ENCODE data around the gene SGCA.

SGCA gene

DNA sequence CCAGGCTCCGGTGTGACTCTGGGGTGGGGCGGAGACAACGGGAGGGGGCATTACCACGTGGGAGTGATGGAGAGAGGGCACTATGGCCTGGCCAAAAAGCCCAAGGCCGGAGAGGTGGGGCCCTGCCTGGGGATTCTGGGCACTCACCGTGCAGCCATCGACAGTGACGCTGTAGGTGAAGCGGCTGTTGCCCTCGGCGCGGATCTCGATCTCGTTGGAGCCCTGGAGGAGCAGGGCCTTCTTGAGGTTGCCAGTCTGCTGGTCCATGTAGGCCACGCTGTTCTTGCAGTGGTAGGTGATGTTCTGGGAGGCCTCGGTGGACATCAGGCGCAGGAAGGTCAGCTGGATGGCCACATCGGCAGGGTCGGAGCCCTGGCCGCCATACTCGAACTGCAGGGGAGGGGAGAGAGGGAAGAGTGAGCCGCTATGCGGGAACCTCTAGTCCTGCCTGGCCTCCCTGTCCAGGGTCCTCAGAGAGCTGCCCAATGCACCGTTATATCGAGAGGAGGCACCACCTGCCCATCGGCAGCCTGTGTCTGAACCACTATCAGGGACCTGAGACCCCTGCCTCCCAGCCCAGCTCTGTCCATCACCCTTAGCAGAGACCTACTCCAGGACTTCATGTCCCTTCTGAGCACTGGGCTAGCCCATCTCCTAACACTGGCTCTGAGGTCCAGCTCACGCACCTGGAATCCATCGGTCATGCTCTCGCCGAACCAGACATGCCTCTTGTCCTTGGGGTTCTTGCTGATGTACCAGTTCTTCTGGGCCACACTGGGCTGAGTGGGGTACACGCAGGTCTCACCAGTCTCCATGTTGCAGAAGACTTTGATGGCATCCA is 20.0 kb downstream of the SGCA start:
- TF ChIP-seq, protein P1, sequence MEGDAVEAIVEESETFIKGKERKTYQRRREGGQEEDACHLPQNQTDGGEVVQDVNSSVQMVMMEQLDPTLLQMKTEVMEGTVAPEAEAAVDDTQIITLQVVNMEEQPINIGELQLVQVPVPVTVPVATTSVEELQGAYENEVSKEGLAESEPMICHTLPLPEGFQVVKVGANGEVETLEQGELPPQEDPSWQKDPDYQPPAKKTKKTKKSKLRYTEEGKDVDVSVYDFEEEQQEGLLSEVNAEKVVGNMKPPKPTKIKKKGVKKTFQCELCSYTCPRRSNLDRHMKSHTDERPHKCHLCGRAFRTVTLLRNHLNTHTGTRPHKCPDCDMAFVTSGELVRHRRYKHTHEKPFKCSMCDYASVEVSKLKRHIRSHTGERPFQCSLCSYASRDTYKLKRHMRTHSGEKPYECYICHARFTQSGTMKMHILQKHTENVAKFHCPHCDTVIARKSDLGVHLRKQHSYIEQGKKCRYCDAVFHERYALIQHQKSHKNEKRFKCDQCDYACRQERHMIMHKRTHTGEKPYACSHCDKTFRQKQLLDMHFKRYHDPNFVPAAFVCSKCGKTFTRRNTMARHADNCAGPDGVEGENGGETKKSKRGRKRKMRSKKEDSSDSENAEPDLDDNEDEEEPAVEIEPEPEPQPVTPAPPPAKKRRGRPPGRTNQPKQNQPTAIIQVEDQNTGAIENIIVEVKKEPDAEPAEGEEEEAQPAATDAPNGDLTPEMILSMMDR (IDR thresholded peaks at IDR 0.05; ENCODE audit: borderline replicate concordance, insufficient read depth, low read depth, low read length) = no peak
- H3K4me3 ChIP-seq (ENCODE audit: low read depth, low read length) = no peak overlapping the region

DNA sequence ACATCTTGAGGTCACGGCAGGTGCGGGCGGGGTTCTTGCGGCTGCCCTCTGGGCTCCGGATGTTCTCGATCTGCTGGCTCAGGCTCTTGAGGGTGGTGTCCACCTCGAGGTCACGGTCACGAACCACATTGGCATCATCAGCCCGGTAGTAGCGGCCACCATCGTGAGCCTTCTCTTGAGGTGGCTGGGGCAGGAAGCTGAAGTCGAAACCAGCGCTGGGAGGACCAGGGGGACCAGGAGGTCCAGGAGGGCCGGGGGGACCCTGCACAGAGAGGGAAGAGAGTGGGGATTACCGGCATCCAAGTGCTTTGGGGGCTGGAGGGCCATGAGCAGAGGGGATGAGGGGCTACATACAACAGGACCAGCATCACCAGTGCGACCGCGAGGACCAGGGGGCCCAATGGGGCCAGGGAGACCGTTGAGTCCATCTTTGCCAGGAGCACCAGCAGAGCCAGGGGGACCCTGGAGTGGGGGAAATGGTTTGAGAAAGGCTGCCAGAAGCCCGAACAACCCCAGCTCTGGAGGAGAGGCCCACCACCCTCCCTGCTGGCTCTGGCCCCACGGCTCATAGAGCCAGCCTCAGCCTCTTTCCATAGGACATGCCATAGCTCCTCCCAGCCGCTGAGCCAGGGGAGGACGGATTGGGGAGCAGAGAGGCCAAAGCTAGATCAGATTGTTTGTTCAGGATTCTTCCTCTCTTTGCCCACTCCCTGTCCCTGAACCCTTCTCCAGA is 21.0 kb downstream of the SGCA start:
- no peak overlapping the region for H3K4me3 ChIP-seq (ENCODE audit: low read depth, low read length)
- TF ChIP-seq, protein P1 (IDR thresholded peaks at IDR 0.05; ENCODE audit: borderline replicate concordance, insufficient read depth, low read depth, low read length) = no peak

DNA sequence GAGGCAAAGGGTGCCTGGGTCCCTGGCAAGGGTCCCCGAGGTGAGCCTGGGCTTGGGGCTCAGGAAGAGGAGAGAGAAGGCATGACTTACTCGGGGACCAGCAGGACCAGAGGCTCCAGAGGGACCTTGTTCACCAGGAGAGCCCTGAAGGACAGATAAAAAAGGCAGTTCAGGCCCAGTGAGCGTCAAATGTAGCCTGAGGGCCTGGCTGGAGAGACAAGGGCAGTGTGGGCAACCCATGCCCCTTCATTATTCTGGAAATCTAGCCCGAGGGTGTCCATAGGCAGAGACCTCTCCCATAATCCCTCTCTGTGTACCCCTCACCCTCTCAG is 21.6 kb downstream of the SGCA start:
- H3K4me3 ChIP-seq (ENCODE audit: low read depth, low read length) = no peak overlapping the region
- TF ChIP-seq, protein P1 (IDR thresholded peaks at IDR 0.05; ENCODE audit: borderline replicate concordance, insufficient read depth, low read depth, low read length) = no peak

DNA sequence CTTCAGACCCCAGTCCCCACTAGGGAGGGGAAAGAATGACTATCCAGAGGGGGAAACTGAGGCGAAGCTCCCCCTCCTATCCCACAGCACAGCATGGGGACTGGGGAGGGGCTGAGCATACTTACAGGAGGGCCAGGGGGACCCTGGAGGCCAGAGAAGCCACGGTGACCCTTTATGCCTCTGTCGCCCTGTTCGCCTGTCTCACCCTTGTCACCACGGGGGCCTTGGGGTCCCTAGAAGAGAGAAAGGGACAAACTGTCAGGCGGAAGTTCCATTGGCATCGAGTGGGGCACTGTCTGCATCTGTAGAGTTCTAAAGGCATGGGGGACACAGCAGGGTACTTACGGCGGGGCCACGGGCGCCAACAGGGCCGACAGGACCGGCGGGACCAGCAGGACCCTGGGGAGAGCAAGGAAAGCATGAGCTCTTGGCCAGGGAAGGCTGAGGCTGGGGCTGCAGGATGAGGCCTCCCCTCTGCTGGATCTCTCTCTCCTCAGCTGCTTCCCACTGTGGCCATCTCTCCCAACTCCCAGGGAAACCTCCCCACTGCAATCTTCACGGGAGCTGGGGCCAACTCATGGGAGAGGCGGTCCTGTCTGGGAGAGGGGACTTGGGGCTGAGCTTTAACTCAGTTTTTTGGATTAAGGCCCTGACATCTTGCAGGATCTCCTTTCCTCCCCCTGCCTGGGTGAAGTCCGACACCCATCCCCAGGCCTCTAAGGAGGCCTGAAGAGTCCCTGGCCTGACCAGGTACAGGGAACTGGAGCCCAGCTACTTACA is 22.1 kb downstream of the SGCA start:
- TF ChIP-seq, protein P1 (IDR thresholded peaks at IDR 0.05; ENCODE audit: borderline replicate concordance, insufficient read depth, low read depth, low read length) = no peak
- H3K4me3 ChIP-seq (ENCODE audit: low read depth, low read length) = no peak overlapping the region

DNA sequence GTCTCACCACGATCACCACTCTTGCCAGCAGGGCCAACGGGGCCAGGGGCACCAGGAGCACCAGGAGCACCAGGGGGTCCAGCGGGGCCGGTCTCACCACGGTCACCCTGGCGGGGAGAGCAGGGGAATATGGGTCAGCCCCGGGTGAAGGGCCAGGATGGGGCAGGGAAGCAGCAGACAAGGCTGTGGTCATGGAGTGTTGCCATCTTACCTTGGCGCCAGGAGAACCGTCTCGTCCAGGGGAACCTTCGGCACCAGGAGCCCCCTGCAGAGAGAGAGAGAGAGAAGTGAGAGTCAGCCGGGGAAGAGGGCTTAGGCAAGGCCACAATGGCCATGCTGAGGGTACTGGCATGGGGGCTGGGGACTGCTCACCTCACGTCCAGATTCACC is 22.7 kb downstream of the SGCA start:
- TF ChIP-seq, protein P1 (IDR thresholded peaks at IDR 0.05; ENCODE audit: borderline replicate concordance, insufficient read depth, low read depth, low read length) = no peak
- H3K4me3 ChIP-seq (ENCODE audit: low read depth, low read length) = no peak overlapping the region

DNA sequence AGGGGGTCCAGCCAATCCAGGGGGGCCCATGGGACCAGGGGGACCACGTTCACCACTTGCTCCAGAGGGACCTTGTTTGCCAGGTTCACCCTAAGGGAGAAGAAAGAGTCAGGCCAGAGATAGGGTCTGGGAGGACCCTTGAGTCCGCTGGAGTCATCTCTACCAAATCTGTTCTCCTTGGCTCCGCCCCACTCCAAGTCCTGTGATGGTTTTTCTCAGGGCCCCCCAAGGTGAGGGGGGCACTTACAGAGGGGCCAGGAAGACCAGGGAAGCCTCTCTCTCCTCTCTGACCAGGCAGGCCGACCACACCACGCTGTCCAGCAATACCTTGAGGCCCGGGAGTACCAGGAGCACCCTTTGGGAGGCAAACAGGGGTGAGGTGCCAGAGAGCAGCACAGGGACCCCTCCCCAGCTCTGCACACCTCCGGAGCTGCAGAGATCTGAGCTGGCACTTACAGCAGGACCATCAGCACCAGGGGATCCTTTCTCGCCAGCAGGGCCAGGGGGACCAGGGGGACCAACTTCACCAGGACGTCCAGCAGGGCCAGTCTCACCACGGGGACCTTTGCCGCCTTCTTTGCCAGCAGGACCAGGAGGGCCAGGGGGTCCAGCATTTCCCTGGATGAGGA is 23.2 kb downstream of the SGCA start:
- TF ChIP-seq, protein P1 (IDR thresholded peaks at IDR 0.05; ENCODE audit: borderline replicate concordance, insufficient read depth, low read depth, low read length) = no peak
- no peak overlapping the region for H3K4me3 ChIP-seq (ENCODE audit: low read depth, low read length)

Measured in GM12875 (cell line).